Rectal smooth muscle tissue (tissue), 1 donor: Measurements from ENCODE around the gene MC1R.

Experiments
- H3K27ac ChIP-seq: one replicate; pipeline ENCODE4 v1.7.0; 2013; ENCODE audit warnings: low read depth, low read length, inconsistent platforms
- H3K27me3 ChIP-seq: one replicate; pipeline ENCODE4 v1.7.0; 2013; ENCODE audit warnings: low read length; ENCODE audit not compliant: control insufficient read depth, insufficient read depth
- H3K36me3 ChIP-seq: one replicate; pipeline ENCODE4 v1.7.0; 2013; ENCODE audit warnings: low read length; ENCODE audit not compliant: control insufficient read depth, insufficient read depth
- H3K4me1 ChIP-seq: one replicate; pipeline ENCODE4 v1.7.0; 2013; ENCODE audit warnings: low read length; ENCODE audit not compliant: control insufficient read depth, insufficient read depth
- H3K4me3 ChIP-seq: one replicate; pipeline ENCODE4 v1.7.0; 2013; ENCODE audit warnings: low read length
- H3K9ac ChIP-seq: one replicate; pipeline ENCODE4 v1.7.0; 2013; ENCODE audit warnings: low read length

Gene MC1R

GRCh38 chr16:89953671-89954406 lies 35.2 kb downstream of the MC1R start:
- no peak overlapping the region for H3K4me3 ChIP-seq
- peaks cover 2% of the 10 kb centered on the region for H3K4me1 ChIP-seq
- H3K27ac ChIP-seq, result no peak overlapping the region
- H3K36me3 ChIP-seq, result peaks cover 16% of the 10 kb centered on the region
- no peaks in the 10 kb centered on the region for H3K27me3 ChIP-seq
- no peak overlapping the region for H3K9ac ChIP-seq

DNA sequence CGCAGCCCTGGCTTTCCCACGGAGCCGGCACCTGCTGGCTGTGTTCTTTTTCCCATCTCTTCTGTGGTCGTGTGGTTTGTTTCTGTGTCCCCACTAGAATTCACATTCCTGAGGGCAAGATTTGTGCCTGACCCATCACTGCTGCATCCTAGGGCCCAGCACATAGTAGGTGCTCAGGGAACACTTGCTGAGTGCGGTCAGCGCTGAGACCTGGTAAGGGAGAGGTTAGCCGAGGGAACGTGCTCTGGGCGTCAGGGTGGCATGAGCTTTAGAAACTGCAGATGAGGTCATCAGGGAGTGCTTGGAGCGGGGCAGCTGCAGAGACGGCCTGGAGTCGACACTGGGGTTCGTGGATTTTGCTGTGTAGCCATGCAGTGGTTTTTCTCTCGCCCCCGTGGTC lies 35.8 kb downstream of the MC1R start:
- H3K36me3 ChIP-seq, result peaks cover 16% of the 10 kb centered on the region
- H3K4me1 ChIP-seq, result no peaks in the 10 kb centered on the region
- H3K4me3 ChIP-seq, result no peak overlapping the region
- H3K27me3 ChIP-seq, result no peaks in the 10 kb centered on the region
- H3K9ac ChIP-seq, result no peak overlapping the region
- H3K27ac ChIP-seq, result no peak overlapping the region

DNA sequence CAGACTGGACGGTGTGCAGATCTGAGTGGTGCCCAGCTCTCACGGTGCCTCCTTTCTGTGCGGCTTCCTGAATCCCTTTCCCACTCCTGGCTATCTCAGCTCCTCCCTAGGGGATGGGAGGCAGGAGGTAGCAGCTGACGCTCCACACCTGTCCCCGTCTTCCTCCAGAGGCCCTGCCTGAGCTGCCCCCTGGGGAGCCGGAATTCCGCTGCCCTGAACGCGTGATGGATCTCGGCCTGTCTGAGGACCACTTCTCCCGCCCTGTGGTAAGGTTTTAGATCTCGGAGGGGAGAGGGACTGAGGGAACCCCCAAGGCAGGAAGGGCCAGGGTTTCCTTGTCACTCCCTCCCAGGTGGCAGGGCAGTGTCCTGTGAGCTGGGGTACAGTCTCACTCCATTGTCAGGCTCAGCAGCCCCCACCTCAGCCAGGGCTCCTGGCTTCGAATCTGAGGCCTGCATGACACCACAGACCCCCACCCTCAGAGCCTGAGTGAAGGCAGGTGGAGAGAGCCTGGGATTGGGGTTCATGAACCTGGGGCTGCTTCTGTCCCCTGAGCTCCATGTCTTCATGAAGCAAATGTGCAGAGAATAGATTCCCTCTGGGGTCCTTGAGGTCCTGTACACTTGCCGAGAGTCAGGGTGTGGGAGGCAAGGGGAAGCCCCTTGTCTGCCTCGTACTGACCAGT lies 36.5 kb downstream of the MC1R start:
- H3K27me3 ChIP-seq, result no peaks in the 10 kb centered on the region

GRCh38 chr16:89956505-89957215 lies 38.0 kb downstream of the MC1R start:
- Histone ChIP-seq H3K27me3 (no peaks in the 10 kb centered on the region), H3K27ac (no peak overlapping the region), H3K4me3 (no peak overlapping the region), H3K4me1 (no peaks in the 10 kb centered on the region), H3K9ac (no peak overlapping the region), H3K36me3 (peaks cover 17% of the 10 kb centered on the region)

More for the DNA sequence above, 36.5 kb downstream of the MC1R start:
- Histone ChIP-seq H3K27ac (no peak overlapping the region), H3K4me3 (no peak overlapping the region), H3K36me3 (peaks cover 16% of the 10 kb centered on the region), H3K4me1 (no peaks in the 10 kb centered on the region), H3K9ac (no peak overlapping the region)

DNA sequence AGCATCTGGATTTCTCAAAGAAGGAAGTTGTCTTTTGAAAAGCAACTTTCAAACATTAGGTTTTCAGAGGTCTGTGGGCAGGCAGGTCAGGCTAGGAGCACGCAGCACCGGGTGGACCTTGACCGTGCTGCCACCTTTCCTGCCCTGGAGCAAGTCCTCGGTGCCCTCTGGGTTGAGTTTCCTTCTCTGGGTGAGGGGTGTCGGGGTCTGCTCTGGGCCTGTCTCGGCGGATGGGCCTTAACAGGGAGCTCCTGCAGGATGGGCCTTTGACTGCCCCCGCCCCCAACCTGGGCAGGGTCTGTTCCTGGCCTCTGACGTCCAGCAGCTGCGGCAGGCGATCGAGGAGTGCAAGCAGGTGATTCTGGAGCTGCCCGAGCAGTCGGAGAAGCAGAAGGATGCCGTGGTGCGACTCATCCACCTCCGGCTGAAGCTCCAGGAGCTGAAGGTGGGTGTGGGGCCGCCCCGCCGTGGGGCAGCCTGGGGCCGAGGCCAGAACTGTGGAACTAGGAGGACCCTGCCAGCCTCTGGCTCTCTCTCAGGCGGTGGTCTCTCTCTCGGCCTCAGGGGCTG lies 38.6 kb downstream of the MC1R start:
- H3K9ac ChIP-seq, result no peak overlapping the region
- no peaks in the 10 kb centered on the region for H3K27me3 ChIP-seq
- H3K4me1 ChIP-seq, result no peaks in the 10 kb centered on the region
- H3K36me3 ChIP-seq, result peaks cover 17% of the 10 kb centered on the region
- no peak overlapping the region for H3K27ac ChIP-seq
- H3K4me3 ChIP-seq, result no peak overlapping the region

DNA sequence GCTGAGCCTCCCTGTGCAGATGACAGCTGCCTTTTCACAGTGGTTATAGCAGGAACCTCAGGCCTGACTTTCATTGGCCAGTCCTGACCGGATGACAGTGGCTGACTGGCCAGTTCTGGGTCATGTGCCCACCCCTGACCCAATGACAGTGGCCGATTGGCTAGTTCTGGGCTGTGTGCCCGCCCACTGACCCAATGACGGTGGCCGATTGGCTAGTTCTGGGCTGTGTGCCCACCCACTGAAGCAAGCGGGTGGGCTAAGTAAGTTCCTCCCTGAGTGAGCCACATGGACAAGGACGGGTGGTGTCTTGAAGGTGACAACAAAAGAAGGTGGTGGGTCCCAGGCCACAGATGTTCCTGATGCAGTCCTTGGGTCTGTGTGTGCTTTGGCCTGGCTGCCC lies 39.4 kb downstream of the MC1R start:
- H3K27me3 ChIP-seq, result no peaks in the 10 kb centered on the region
- no peaks in the 10 kb centered on the region for H3K4me1 ChIP-seq
- peaks cover 17% of the 10 kb centered on the region for H3K36me3 ChIP-seq
- no peak overlapping the region for H3K4me3 ChIP-seq
- no peak overlapping the region for H3K9ac ChIP-seq
- no peak overlapping the region for H3K27ac ChIP-seq

DNA sequence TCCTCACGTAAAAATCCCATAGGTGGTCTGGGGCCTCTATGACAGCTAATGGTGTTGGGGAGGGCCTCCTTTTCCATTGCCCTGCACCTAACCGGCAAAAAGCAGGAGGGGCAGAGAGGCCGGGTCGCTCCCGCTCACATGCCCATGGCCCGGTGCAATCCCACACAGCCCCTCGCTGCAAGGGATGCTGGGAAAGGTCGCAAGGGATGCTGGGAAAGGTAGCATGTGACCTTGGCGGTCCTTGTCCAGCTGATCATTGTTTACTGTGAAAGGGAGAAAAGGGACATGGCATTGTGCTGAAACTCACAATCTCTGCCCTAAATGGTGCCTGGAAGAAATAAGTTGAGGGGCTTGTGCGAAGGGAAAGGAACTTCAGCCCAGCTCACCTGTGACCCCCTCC lies 39.9 kb downstream of the MC1R start:
- no peak overlapping the region for H3K9ac ChIP-seq
- no peaks in the 10 kb centered on the region for H3K4me1 ChIP-seq
- H3K27ac ChIP-seq, result no peak overlapping the region
- H3K4me3 ChIP-seq, result no peak overlapping the region
- no peaks in the 10 kb centered on the region for H3K27me3 ChIP-seq
- H3K36me3 ChIP-seq, result peaks cover 17% of the 10 kb centered on the region

DNA sequence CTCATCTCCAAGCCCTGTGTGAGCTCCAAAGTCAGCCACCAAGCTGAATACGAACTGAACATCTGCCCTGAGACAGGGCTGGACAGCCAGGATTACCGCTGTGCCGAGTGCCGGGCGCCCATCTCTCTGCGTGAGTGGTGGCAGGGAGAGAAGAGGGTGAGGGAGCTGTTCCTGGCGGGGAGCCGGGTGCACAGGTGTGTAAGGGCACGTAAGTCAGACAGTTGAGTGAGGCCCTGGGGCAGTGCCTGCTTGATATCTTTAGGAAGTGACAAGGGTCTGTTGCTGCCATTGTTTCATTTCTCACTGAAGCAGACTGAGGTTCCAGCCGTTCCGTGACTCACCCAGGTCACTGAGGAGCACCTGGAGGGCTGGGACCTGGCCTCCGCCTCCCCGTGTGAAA lies 42.3 kb downstream of the MC1R start:
- Histone ChIP-seq H3K4me1 (no peaks in the 10 kb centered on the region), H3K27me3 (no peaks in the 10 kb centered on the region), H3K27ac (no peak overlapping the region), H3K36me3 (peaks cover 12% of the 10 kb centered on the region), H3K9ac (no peak overlapping the region), H3K4me3 (no peak overlapping the region)

GRCh38 chr16:89961920-89962319 lies 43.3 kb downstream of the MC1R start:
- Histone ChIP-seq H3K4me1 (no peaks in the 10 kb centered on the region), H3K9ac (no peak overlapping the region), H3K27me3 (no peaks in the 10 kb centered on the region), H3K4me3 (no peak overlapping the region), H3K27ac (no peak overlapping the region), H3K36me3 (peaks cover 12% of the 10 kb centered on the region)

GRCh38 chr16:89962754-89963498 lies 44.3 kb downstream of the MC1R start:
- Histone ChIP-seq H3K9ac (no peak overlapping the region), H3K27me3 (no peaks in the 10 kb centered on the region), H3K4me3 (no peak overlapping the region), H3K36me3 (peaks cover 8% of the 10 kb centered on the region), H3K27ac (no peak overlapping the region), H3K4me1 (no peaks in the 10 kb centered on the region)

GRCh38 chr16:89964201-89964600 lies 45.5 kb downstream of the MC1R start:
- Histone ChIP-seq H3K4me1 (no peaks in the 10 kb centered on the region), H3K4me3 (no peak overlapping the region), H3K9ac (no peak overlapping the region), H3K27ac (no peak overlapping the region), H3K27me3 (no peaks in the 10 kb centered on the region), H3K36me3 (peaks cover 2% of the 10 kb centered on the region)
